Smooth muscle cell of the brain vasculature (primary cell): ENCODE results near the gene NAP1L3.

Experiments
- DNase-seq: peaks from one replicate; pipeline ENCODE4 v3.0.0-alpha.2; 2012; ENCODE audit warnings: low read depth, low spot score

The NAP1L3 gene

GRCh38 chrX:93673056-93673868 lies at the start of gene NAP1L3:
Gene NAP1L3, minus strand, starts transcription at chrX:93673578. Its CDS starts 274 bp downstream, at chrX:93673304.
- no peak for DNase-seq

GRCh38 chrX:93711076-93711475 lies 37.7 kb upstream of the NAP1L3 start:
- no peak for DNase-seq

GRCh38 chrX:93703701-93704100 lies 30.3 kb upstream of the NAP1L3 start:
- no peak for DNase-seq

GRCh38 chrX:93695981-93696380 lies 22.6 kb upstream of the NAP1L3 start:
- no peak for DNase-seq

GRCh38 chrX:93673869-93674271 lies 492 bp upstream of the NAP1L3 start, which contains the start of gene FAM133A:
Gene FAM133A, plus strand, starts transcription at chrX:93674206. Its CDS starts 35,214 bp downstream, at chrX:93709420.
- DNase-seq: no peak

GRCh38 chrX:93660575-93660974 lies 12.8 kb downstream of the NAP1L3 start:
- no peak for DNase-seq

GRCh38 chrX:93649381-93649780 lies 24.0 kb downstream of the NAP1L3 start:
- DNase-seq: no peak

- DNase-seq: no peak
These were observed 35.8 kb downstream of the NAP1L3 start for GRCh38 chrX:93637591-93637990.
